Tongue (tissue), 2 donors: ENCODE data around the gene STAT5B. TPM values are rescaled to one million over a fixed set of nuclear protein-coding genes. Genes with fewer than 3 reads are reported as not detected.

ENCODE experiments used
- DNase-seq: peaks from one replicate; pipeline ENCODE4 v3.0.0-alpha.2; 2015
- total RNA-seq: library from RNA; depleted of rRNA; stranded (reverse); fragments of >200 nt; gene quantifications from one replicate; pipeline ENCODE4 v1.2.3, GENCODE V29; 2014

Gene STAT5B
- total RNA-seq, 1 donor from 2014 or later = 63.7 TPM

GRCh38 chr17:42284566-42284965 lies 8.4 kb upstream of the STAT5B start:
- DNase-seq = no peak

GRCh38 chr17:42284024-42284369 lies 7.8 kb upstream of the STAT5B start:
- DNase-seq = no peak

- DNase-seq = no peak
These were observed 7.2 kb upstream of the STAT5B start for GRCh38 chr17:42283241-42284023.

GRCh38 chr17:42282478-42283080 lies 6.4 kb upstream of the STAT5B start:
- no peak for DNase-seq

GRCh38 chr17:42281571-42282096 lies 5.4 kb upstream of the STAT5B start:
- no peak for DNase-seq

- DNase-seq = no peak
These were observed 3.8 kb upstream of the STAT5B start for GRCh38 chr17:42279776-42280630.

GRCh38 chr17:42277342-42277712 lies 1.1 kb upstream of the STAT5B start:
- DNase-seq = no peak

GRCh38 chr17:42276609-42277341 lies 584 bp upstream of the STAT5B start:
- peak; percentile 56 for DNase-seq

- peak; percentile 53 for DNase-seq
These were observed 448 bp downstream of the STAT5B start for GRCh38 chr17:42275527-42276358.

GRCh38 chr17:42274812-42275526 lies 1.2 kb downstream of the STAT5B start:
- DNase-seq = peak; percentile 48

- no peak for DNase-seq
These were observed 2.0 kb downstream of the STAT5B start for GRCh38 chr17:42274253-42274542.

- no peak for DNase-seq
These were observed 2.5 kb downstream of the STAT5B start for GRCh38 chr17:42273474-42274252.

- no peak for DNase-seq
These were observed 3.9 kb downstream of the STAT5B start for GRCh38 chr17:42272162-42272907.

GRCh38 chr17:42271779-42272035 lies 4.5 kb downstream of the STAT5B start:
- no peak for DNase-seq

- no peak for DNase-seq
These were observed 5.0 kb downstream of the STAT5B start for GRCh38 chr17:42271006-42271778.

- DNase-seq = no peak
These were observed 5.6 kb downstream of the STAT5B start for GRCh38 chr17:42270596-42270995.

GRCh38 chr17:42270170-42270535 lies 6.0 kb downstream of the STAT5B start:
- DNase-seq = no peak

GRCh38 chr17:42268236-42268635 lies 8.0 kb downstream of the STAT5B start:
- DNase-seq = no peak
